HepG2 (cell line): ENCODE data around the gene DNAJC18. TPM values are rescaled to one million over a fixed set of nuclear protein-coding genes. Genes with fewer than 3 reads are reported as not detected.
A peak's percentile ranks its signal among the peaks of the same experiment; 100 is the strongest.

Source experiments
- DRAP1 ChIP-seq: IDR thresholded peaks from 2 replicates; pipeline ENCODE4 v1.6.1; 2016; ENCODE audit warnings: missing genetic modification reagents, missing compliant biosample characterization
- ELF1 ChIP-seq: sonication (generic); formaldehyde crosslinking; IDR thresholded peaks from 2 replicates; pipeline ENCODE4 v1.4.0; 2020; ENCODE audit warnings: missing genetic modification reagents
- FOXK2 ChIP-seq: fragments of 450-650 bp; IDR thresholded peaks from 2 replicates; pipeline ENCODE4 v1.6.1; 2016
- JUN ChIP-seq: sonication (generic); formaldehyde crosslinking; IDR thresholded peaks from 2 replicates; pipeline ENCODE4 v1.4.0; 2020; ENCODE audit warnings: mild to moderate bottlenecking, missing genetic modification reagents
- KAT7 ChIP-seq: IDR thresholded peaks from 2 replicates; pipeline ENCODE4 v1.6.1; 2018; ENCODE audit warnings: borderline replicate concordance, missing compliant biosample characterization
- KLF16 ChIP-seq, 2 experiments: sonication (generic) in 1 of 2; formaldehyde crosslinking in 1 of 2; IDR thresholded peaks; 2 replicates each; pipeline versions ENCODE4 v1.6.1 to v1.8.0; 2016 to 2023; ENCODE audit warnings: missing genetic modification reagents in 2 of 2, missing compliant biosample characterization in 1 of 2
- MAX ChIP-seq: IDR thresholded peaks from 2 replicates; pipeline ENCODE4 v1.6.1; 2012; ENCODE audit warnings: inconsistent platforms
- MYC ChIP-seq: sonication (generic); formaldehyde crosslinking; IDR thresholded peaks from 2 replicates; pipeline ENCODE4 v1.9.0; 2021; ENCODE audit warnings: missing genetic modification reagents, borderline replicate concordance
- NR2C2 ChIP-seq: sonication (generic); formaldehyde crosslinking; IDR thresholded peaks from 2 replicates; pipeline ENCODE4 v1.4.0; 2020; ENCODE audit warnings: missing genetic modification reagents, mild to moderate bottlenecking, moderate library complexity, borderline replicate concordance
- SOX13 ChIP-seq, 3 experiments: fragments of 450-650 bp in 1 of 3; sonication (generic) in 1 of 3; formaldehyde crosslinking in 1 of 3; IDR thresholded peaks in 2 of 3; conservative IDR thresholded peaks in 1 of 3; 2 replicates each; pipeline versions ENCODE4 v1.5.0 to v1.6.1; 2016 to 2020; ENCODE audit warnings: antibody characterized with exemption in 1 of 3, mild to moderate bottlenecking in 1 of 3, missing compliant biosample characterization in 1 of 3, missing genetic modification reagents in 1 of 3, moderate library complexity in 1 of 3
- SPEN ChIP-seq: sonication (generic); formaldehyde crosslinking; IDR thresholded peaks from 2 replicates; pipeline ENCODE4 v1.5.1; 2020; ENCODE audit warnings: low read depth, mild to moderate bottlenecking, missing genetic modification reagents
- TAF1 ChIP-seq: sonication (generic); formaldehyde crosslinking; IDR thresholded peaks from 2 replicates; pipeline ENCODE4 v1.4.0; 2020; ENCODE audit warnings: missing genetic modification reagents
- TSC22D2 ChIP-seq: sonication (generic); formaldehyde crosslinking; IDR thresholded peaks from 2 replicates; pipeline ENCODE4 v1.5.1; 2020; ENCODE audit warnings: missing genetic modification reagents, mild to moderate bottlenecking, borderline replicate concordance
- YEATS4 ChIP-seq: sonication (generic); formaldehyde crosslinking; IDR thresholded peaks from 2 replicates; pipeline ENCODE4 v1.4.0; 2020; ENCODE audit warnings: missing genetic modification reagents, borderline replicate concordance
- ZNF18 ChIP-seq: sonication (generic); formaldehyde crosslinking; IDR thresholded peaks from 2 replicates; pipeline ENCODE4 v1.8.0; 2022; ENCODE audit warnings: mild to moderate bottlenecking, missing genetic modification reagents; ENCODE audit not compliant: insufficient replicate concordance
- ZNF558 ChIP-seq: sonication (generic); formaldehyde crosslinking; IDR thresholded peaks from 2 replicates; pipeline ENCODE4 v1.9.0; 2022; ENCODE audit warnings: mild to moderate bottlenecking, missing genetic modification reagents, borderline replicate concordance
- ZNF652 ChIP-seq: IDR thresholded peaks from 2 replicates; pipeline ENCODE4 v1.6.1; 2016; ENCODE audit warnings: low read depth, borderline replicate concordance
- ZSCAN5A ChIP-seq: sonication (generic); formaldehyde crosslinking; IDR thresholded peaks from 2 replicates; pipeline ENCODE4 v1.8.0; 2022; ENCODE audit warnings: mild to moderate bottlenecking, missing genetic modification reagents, borderline replicate concordance
- polyA plus RNA-seq, 8 experiments: library from polyadenylated mRNA; depleted of rRNA in 3 of 8; stranded (reverse) in 7 of 8; unstranded in 1 of 8; fragments of >200 nt; fragmentation: Illumina TruSeq in 4 of 8; extraction: Trizol in 4 of 8; gene quantifications; 2 replicates each; pipeline versions ENCODE4 v1.2.1 to v1.2.3, GENCODE V29; 2011 to 2016; ENCODE audit warnings: low read depth in 4 of 8, missing spikeins in 1 of 8, mixed read lengths in 1 of 8; ENCODE audit not compliant: insufficient read depth in 1 of 8
- total RNA-seq, 5 experiments: library from RNA; depleted of rRNA; stranded (reverse); fragments of >200 nt; fragmentation: Illumina TruSeq; extraction: Trizol; gene quantifications; 2 replicates each; pipeline ENCODE4 v1.2.3, GENCODE V29; 2016; ENCODE audit warnings: low read depth in 1 of 5

Gene DNAJC18
- total and polyA plus RNA-seq, 2 of the 13 experiments (the other 11 are each of a cell fraction or from before 2014, with no cell fraction given) = 6.5 to 6.6 TPM

- TF ChIP-seq TSC22D2 (CRISPR knock-in tag) (0 out of 2 replicates have a peak, but pooled peaks have one; percentile 62), DRAP1 (CRISPR knock-in tag) (peak; percentile 77), KAT7 (CRISPR knock-in tag) (peak; percentile 22; the same call in 1 of the 2 replicates), FOXK2 (no peak), KLF16 (CRISPR knock-in tag; IDR thresholded peaks at IDR 0.05) (0 out of 4 replicates have a peak, but pooled peaks of 1 of the 2 experiments have one; percentile 22), ZNF558 (CRISPR knock-in tag) (no peak), ELF1 (CRISPR knock-in tag) (0 out of 2 replicates have a peak, but pooled peaks have one; percentile 16), SPEN (CRISPR knock-in tag) (peak; percentile 37; the same call in 1 of the 2 replicates), TAF1 (CRISPR knock-in tag) (peak; percentile 40; the same call in 1 of the 2 replicates), ZNF652 (CRISPR knock-in tag) (peak; percentile 48; the same call in 1 of the 2 replicates), MYC (CRISPR knock-in tag) (peak; percentile 54; the same call in 1 of the 2 replicates), MAX (peak; percentile 71), NR2C2 (CRISPR knock-in tag) (peak; percentile 40; the same call in 1 of the 2 replicates), JUN (CRISPR knock-in tag) (peak; percentile 51; the same call in 1 of the 2 replicates), ZNF18 (CRISPR knock-in tag) (peak; percentile 65), ZSCAN5A (0 out of 2 replicates have a peak, but pooled peaks have one; percentile 31), YEATS4 (CRISPR knock-in tag) (0 out of 2 replicates have a peak, but pooled peaks have one; percentile 15), SOX13 (IDR thresholded peaks at IDR 0.05) (no peak), SOX13 (CRISPR knock-in tag; conservative IDR thresholded peaks at IDR 0.05 in 1 of 2, IDR thresholded peaks at IDR 0.05 in 1 of 2) (peak in 1 of 2 experiments; percentile 50; a peak in 1 of 4 replicates)
Observed at GRCh38 chr5:139385061-139386049, 54.0 kb downstream of the DNAJC18 start (continued).
